SK-N-SH treated with all-trans-retinoic acid at 6 μM for 48 hours (cell line): ENCODE data around the gene DDB1.

ENCODE experiments used
- CSDC2 ChIP-seq: fragments of 250-450 bp; sonication (Bioruptor Pico); IDR thresholded peaks from 2 replicates; pipeline ENCODE4 v1.5.0; 2020; ENCODE audit warnings: mild to moderate bottlenecking, moderate library complexity
- ESRRG ChIP-seq: fragments of 250-450 bp; sonication (Bioruptor Pico); IDR thresholded peaks from 2 replicates; pipeline ENCODE4 v1.6.1; 2021; ENCODE audit warnings: mild to moderate bottlenecking
- PPARA ChIP-seq: fragments of 250-450 bp; sonication (Bioruptor Pico); IDR thresholded peaks from 2 replicates; pipeline ENCODE4 v1.5.0; 2020; ENCODE audit warnings: mild to moderate bottlenecking, borderline replicate concordance
- TCF4 ChIP-seq: fragments of 250-450 bp; sonication (Bioruptor Pico); IDR thresholded peaks from 2 replicates; pipeline ENCODE4 v1.8.0; 2021; ENCODE audit warnings: mild to moderate bottlenecking, moderate library complexity, borderline replicate concordance
- ZFP3 ChIP-seq: fragments of 250-450 bp; sonication (Bioruptor Pico); IDR thresholded peaks from 2 replicates; pipeline ENCODE4 v1.5.0; 2020; ENCODE audit warnings: mild to moderate bottlenecking, moderate library complexity
- ZNF565 ChIP-seq: fragments of 450-650 bp; formaldehyde crosslinking; conservative IDR thresholded peaks from 2 replicates; pipeline ENCODE4 v1.5.0; 2020; ENCODE audit warnings: low read depth, mild to moderate bottlenecking, moderate library complexity
- ZNF8 ChIP-seq: fragments of 450-650 bp; formaldehyde crosslinking; IDR thresholded peaks from 2 replicates; pipeline ENCODE4 v1.5.0; 2020; ENCODE audit warnings: mild to moderate bottlenecking, moderate library complexity
- TF ChIP-seq, protein P1 (sequence below): fragments of 250-450 bp; sonication (Bioruptor Pico); IDR thresholded peaks from 2 replicates; pipeline ENCODE4 v1.8.0; 2021; ENCODE audit warnings: low read depth, mild to moderate bottlenecking, moderate library complexity, borderline replicate concordance
- TF ChIP-seq, protein P2 (sequence below): fragments of 250-450 bp; sonication (Bioruptor Pico); IDR thresholded peaks from 2 replicates; pipeline ENCODE4 v1.5.0; 2020; ENCODE audit warnings: mild to moderate bottlenecking, moderate library complexity
- TF ChIP-seq, protein P3 (sequence below): fragments of 250-450 bp; sonication (Bioruptor Pico); IDR thresholded peaks from 2 replicates; pipeline ENCODE4 v1.5.1; 2021; ENCODE audit warnings: mild to moderate bottlenecking, moderate library complexity

DNA sequence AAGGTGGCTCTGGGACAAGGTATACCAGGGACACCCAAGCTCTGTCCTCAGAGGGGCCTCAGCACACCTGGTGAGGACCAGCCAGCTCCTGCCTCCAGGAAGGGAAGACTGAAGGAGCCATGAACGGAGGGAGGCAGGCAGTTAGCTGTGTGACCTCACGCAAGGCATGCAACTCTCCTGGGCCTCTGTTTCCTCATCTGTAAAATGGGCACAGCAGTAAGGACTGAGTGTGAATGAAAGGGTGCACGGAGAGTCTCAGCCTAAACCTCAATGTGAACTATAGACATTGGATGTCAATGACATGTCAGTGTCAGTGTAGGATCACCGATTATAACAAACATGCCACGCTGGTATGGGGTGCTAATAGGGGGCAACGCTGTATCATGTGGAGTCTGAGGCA lies 73.5 kb downstream of the DDB1 start:
- no peak for TF ChIP-seq ESRRG (CRISPR knock-in tag)
- TF ChIP-seq PPARA (CRISPR knock-in tag), result no peak
- no peak for TF ChIP-seq ZNF8 (CRISPR knock-in tag)
- no peak for TF ChIP-seq ZFP3 (CRISPR knock-in tag)
- TF ChIP-seq ZNF565 (CRISPR knock-in tag), result no peak
- TF ChIP-seq TCF4 (CRISPR knock-in tag), result no peak
- TF ChIP-seq, protein P1, sequence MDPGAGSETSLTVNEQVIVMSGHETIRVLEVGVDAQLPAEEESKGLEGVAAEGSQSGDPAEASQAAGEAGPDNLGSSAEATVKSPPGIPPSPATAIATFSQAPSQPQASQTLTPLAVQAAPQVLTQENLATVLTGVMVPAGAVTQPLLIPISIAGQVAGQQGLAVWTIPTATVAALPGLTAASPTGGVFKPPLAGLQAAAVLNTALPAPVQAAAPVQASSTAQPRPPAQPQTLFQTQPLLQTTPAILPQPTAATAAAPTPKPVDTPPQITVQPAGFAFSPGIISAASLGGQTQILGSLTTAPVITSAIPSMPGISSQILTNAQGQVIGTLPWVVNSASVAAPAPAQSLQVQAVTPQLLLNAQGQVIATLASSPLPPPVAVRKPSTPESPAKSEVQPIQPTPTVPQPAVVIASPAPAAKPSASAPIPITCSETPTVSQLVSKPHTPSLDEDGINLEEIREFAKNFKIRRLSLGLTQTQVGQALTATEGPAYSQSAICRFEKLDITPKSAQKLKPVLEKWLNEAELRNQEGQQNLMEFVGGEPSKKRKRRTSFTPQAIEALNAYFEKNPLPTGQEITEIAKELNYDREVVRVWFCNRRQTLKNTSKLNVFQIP, result no peak
- TF ChIP-seq, protein P2, sequence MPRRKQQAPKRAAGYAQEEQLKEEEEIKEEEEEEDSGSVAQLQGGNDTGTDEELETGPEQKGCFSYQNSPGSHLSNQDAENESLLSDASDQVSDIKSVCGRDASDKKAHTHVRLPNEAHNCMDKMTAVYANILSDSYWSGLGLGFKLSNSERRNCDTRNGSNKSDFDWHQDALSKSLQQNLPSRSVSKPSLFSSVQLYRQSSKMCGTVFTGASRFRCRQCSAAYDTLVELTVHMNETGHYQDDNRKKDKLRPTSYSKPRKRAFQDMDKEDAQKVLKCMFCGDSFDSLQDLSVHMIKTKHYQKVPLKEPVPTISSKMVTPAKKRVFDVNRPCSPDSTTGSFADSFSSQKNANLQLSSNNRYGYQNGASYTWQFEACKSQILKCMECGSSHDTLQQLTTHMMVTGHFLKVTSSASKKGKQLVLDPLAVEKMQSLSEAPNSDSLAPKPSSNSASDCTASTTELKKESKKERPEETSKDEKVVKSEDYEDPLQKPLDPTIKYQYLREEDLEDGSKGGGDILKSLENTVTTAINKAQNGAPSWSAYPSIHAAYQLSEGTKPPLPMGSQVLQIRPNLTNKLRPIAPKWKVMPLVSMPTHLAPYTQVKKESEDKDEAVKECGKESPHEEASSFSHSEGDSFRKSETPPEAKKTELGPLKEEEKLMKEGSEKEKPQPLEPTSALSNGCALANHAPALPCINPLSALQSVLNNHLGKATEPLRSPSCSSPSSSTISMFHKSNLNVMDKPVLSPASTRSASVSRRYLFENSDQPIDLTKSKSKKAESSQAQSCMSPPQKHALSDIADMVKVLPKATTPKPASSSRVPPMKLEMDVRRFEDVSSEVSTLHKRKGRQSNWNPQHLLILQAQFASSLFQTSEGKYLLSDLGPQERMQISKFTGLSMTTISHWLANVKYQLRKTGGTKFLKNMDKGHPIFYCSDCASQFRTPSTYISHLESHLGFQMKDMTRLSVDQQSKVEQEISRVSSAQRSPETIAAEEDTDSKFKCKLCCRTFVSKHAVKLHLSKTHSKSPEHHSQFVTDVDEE (CRISPR knock-in tag), result no peak
- no peak for TF ChIP-seq CSDC2
- TF ChIP-seq, protein P3, sequence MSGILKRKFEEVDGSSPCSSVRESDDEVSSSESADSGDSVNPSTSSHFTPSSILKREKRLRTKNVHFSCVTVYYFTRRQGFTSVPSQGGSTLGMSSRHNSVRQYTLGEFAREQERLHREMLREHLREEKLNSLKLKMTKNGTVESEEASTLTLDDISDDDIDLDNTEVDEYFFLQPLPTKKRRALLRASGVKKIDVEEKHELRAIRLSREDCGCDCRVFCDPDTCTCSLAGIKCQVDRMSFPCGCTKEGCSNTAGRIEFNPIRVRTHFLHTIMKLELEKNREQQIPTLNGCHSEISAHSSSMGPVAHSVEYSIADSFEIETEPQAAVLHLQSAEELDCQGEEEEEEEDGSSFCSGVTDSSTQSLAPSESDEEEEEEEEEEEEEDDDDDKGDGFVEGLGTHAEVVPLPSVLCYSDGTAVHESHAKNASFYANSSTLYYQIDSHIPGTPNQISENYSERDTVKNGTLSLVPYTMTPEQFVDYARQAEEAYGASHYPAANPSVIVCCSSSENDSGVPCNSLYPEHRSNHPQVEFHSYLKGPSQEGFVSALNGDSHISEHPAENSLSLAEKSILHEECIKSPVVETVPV (CRISPR knock-in tag), result no peak
